GM18511 (cell line): ENCODE results near the gene C13orf42.
"Not testable (repeated sequence)": the region's sequence is repeated elsewhere in the genome, so short reads cannot be mapped to it uniquely, and the experiment has no call there.

ENCODE experiments used
- ATAC-seq: cut with Tn5 transposase; IDR thresholded peaks from one replicate; pipeline ENCODE4 v1.9.1; 2021; ENCODE audit warnings: mild to moderate bottlenecking, moderate library complexity; ENCODE audit not compliant: unreplicated experiment

The C13orf42 gene

DNA sequence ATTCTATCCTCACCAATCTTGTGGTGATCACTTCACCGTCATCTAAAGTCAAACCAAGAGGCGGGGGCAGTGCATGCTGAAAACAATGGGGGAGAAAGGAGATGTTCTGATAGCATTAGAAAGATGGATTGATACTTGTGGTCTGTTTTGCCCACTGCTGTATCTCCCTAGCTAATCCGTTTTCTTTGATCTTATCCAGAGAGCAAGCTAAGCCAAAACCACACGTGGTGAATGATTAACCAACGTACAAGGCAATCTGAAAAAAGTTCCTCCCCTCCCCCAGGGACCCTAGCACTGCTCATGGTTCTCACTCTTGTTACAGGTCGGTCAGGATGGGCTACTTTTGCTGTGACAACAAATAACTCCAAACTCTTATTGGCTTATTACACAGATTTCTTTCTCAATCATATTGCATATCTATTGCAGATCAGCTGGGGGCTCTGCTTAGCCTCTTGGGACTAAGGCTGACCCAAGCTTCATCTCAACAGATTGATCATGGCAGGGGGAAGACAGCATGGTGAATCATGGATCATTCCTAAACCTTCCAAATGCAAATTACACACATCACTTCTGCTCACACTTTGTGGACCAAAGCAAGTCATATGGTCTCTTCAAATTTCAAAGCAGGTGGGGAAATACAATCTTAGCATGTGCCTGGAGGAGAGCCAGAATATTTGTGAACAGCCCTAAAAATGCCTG is 11.9 kb upstream of the C13orf42 start:
- peak; percentile 58 for ATAC-seq

DNA sequence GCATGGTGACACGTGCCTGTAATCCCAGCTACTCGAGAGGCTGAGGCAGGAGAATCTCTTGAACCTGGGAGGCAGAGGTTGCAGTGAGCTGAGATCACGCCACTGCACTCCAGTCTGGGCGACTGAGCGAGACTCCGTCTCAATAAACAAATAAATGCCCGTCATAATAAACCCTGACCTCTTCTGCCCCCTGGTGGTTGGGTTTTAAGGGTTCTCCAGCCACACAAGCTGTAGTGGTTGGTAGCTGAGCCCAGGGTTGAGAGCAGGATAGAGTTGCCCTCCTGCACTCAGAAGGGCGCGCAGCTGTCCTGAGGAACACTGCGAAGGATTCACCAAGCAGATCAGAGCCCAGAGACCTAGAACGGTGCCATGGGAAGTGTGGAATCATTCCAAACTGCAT is 9.8 kb upstream of the C13orf42 start:
- ATAC-seq, result not testable (repeated sequence)

DNA sequence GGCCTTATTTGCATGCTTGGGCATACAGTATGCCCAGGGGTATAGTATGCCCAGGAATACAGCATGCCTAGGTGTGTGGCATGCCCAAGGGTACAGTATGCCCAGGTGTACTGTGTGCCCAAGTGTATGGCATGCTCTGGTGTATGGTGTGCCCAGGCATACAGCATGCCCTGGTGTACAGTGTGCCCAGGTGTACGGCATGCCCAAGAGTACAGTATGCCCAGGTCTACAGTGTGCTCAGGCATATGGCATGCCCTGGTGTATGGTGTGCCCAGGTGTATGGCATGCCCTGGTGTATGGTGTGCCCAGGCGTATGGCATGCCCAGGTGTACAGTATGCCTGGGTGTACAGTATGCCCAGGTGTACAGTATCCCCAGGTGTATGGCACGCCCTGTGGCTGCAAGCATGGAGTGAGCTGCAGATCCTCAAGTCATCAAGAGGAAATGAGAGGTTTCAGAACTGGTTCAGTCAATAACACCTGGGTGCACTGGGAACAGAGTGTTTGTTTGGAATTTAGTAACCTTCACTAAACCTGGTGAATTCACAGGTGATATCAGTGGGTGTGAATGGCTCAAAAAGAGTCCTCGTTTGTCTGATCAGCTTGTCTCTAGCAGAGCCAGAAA is 7.8 kb upstream of the C13orf42 start:
- no peak for ATAC-seq

DNA sequence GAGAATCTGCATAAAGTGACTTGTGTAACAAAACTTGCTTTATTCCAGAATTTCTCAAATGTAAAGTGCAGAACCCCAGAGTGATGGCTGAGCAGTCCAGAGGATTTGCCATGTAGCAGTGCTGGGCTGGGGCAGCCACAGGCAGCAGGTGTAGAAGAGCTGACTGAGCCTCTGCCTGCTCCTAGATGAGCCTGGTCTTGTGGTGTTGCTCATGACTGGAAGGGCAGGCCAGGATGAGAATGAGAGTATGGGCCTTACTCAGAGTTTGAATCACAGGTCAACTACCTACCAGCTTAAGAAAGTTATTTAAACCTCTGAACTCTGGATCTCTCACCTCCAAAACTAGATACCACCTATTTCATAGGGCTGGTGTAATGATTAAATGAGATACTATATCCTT is 2.9 kb upstream of the C13orf42 start:
- no peak for ATAC-seq

DNA sequence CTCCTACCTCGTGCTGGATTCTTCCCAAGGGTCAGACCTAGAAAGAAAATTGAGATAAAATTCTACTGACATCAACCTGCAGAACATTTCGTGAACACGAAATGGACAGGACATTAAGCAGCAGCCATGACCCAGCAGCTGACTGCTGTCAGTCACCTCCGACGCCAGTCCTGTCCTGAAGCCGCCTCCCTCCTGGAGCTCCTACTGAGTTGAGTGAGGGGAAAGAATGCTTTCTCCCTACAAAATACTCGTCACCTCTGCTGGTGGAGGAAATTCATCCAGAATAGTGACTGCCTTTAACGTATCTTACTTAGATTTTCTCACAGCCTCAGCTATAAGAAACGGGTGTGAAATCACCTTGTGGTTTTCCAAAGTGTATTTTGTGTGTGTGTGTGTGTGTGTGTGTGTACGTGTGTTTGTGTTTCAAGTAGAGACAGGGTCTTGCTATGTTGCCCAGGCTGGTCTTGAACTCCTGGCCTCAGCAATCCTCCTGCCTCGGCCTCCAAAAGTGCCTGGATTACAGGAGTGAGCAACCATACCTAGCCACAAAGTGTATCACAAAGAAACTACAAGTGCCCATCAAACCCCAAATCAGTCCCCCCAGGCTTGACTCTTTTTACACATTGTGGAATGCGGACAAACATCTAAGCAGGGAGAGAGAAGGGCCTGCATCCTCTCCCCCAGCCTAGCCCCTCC is 2.3 kb upstream of the C13orf42 start:
- no peak for ATAC-seq

DNA sequence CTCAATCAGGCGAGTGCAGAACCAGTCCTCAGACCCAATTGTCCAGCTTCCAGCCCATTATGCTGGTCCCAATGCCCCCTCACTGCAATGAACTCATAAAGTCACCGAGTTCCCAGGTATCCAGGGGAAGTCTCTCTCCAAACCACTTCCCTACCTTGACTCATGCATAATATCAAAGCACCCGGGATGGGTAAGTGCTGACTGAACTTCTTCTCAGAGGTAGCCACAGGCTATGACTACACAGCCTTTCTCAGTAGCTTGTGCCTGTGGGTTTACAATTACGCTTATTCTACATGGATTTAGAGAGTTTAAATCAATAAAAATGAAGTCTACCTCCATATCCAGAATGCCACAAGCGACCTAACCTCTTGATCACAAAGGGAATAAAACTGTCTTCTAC is 1.7 kb upstream of the C13orf42 start:
- ATAC-seq, result no peak

DNA sequence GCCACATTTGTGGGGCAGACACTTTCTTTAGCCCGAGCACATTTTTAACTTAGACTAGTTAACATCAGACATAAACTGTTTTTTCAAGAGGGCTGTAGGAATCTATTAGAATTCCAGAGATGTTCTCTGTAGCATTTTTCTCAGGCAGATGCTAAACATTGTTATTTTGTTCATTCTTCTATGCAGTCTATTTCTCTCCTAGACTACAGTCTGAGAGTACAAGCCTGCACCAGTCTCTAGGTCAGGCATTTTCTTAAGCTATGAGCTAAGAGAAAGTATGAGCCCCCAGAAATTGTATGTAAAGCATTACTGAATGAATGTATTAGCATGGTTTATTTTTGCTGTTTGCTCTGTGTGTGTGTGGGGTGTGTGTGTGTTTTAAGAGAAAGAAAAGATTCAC is 923 bp upstream of the C13orf42 start:
- ATAC-seq, result no peak

DNA sequence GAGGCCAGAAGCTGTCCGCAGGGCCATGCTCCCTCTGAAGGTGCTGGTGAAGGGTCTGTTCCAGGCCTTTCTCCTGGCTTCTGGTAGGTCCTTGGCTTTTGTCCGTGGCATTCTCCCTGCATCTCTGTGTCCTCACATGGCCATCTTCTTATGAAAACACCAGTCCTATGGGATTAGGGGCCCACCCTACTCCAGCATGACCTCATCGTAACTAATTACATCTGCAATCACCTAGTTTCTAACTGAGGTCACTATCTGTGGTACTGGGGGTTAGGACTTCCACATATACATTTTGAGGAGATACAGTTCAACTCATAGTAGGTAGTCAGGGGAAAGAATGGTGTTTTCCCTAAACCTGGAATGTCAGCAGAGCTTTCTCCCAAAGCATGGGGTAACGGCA is 3.1 kb downstream of the C13orf42 start:
- no peak for ATAC-seq

DNA sequence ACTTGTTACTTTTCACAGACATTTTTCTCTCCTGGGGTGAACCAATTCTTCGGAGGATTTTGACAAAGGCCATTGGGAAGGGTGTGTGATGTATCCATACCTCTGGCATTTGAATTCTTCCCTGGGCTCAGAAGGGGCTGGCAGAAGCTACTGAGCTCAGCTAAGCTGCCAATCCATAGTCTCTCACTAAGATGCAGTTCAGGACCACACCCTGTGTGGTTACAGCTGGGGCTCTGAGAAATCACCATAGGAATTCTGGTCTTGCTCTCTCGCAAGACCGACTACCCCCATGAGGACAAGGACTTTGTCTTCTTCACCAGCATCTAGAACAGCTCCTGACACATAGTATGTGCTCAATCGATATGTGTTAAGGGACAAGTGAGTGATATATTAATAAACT is 6.0 kb downstream of the C13orf42 start:
- no peak for ATAC-seq

DNA sequence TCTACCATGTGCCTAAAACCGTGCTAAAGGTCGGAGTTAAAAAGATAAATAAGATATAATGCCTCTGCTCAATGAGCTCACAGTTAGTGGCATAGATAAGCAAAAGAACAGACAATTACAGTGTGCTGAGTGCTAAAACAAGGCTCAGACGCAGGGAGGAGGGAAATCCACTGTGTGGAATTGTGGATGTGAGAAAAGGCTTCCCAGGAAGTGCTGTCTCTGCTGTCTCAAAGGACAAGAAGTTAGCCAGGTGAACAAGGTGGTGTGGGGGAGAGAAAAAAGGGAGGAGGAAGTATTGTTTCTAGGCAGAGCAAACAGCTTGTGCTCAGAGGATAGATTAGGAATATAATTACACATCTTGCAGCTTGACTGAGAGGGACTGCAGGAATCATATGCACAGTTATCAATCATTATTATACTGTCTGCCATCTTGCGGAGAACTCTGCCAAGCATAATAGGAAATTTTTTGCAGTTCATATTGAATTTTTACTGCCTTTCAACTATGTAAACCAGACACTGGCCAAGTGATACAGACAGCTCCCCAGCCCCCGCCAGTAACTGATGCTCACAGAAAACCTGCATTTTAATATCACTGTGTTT is 9.3 kb downstream of the C13orf42 start:
- ATAC-seq, result no peak

DNA sequence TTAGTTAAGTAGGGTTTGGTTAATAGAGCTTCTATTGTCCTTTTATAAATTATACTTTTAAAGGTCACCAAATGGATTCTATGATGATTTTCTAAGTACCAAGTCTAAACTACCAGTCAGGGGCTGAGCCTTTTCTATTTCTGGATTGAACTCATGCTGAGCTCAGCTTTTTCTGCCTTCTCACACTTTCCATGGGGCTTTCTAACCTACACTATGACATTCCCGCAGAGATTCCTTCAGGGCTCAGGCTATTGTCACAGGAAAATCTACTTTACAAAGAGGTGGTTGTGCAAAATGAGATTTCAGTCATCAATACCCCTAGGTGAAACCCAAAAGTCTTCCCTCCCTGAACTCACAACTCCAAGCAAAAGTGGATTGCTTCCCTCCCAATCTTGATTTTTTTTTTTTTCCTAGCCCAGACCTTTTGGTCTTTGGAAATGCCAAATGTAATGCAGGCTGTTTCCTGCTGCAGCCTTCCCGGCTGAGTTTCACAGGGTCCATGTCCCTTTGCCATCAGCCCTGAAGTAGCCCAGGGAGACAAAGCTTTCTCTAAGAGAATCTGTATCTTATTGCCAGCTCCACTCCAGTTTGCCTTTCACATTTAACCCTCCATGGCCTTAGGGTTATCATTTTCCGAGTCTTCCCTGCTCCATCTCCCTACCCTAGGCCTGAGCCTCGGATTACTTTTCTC is 13.6 kb downstream of the C13orf42 start:
- no peak for ATAC-seq

DNA sequence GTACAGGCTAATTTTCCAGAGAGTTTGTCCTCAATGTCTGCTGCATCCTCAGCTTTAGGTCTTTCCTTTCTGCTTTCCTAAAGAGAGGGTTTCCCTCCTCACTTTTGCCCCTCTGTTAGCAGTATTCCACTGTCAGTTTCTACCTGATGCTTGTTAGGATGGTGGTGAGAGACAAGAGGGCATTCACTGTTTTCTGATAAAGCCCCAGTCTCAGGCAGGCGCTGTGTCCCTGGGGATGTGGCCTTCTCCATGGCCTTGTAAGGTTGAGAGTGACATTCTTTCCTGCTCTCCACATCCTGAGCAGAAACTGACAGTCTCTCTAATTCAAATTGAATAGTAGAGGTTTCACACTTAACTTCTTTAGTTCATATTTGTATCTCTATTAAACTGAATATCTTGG is 14.9 kb downstream of the C13orf42 start:
- no peak for ATAC-seq

DNA sequence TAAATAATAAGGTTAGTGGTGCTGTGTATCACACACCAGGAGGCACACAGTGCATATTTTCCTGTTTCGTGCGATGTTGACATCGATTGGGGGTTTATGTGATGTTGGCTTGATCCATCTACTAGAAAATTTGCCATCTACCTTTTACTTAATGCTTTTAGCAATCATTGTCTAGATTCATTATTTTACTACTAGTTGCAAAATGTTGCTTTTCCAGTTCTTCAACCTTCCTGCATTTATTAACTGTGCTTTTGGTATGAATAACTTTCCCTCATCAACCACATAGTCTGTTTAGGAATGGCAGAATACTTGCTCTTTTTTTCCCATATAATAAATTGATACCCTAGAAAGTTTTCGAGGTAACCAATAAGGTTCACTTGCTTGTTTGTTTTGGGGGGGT is 17.5 kb downstream of the C13orf42 start:
- ATAC-seq, result no peak

DNA sequence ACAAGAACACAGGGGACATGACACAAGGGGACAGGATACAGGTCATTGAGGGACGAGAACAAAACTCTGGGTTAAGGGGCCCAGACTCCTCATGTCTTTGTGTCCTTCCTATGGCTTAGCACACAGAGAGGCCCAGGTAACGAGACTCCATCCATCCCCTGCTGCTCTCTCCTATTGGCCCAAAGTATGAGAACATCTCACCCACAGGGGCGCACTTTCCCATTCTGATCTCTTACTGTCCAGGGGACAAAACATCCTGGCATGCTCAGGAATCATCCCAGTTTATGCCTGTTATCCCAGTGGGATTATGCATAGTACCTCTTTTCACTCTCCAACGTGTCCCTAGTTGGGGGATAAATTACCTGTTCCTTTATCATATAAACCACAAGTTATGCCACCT is 19.2 kb downstream of the C13orf42 start:
- ATAC-seq, result no peak

DNA sequence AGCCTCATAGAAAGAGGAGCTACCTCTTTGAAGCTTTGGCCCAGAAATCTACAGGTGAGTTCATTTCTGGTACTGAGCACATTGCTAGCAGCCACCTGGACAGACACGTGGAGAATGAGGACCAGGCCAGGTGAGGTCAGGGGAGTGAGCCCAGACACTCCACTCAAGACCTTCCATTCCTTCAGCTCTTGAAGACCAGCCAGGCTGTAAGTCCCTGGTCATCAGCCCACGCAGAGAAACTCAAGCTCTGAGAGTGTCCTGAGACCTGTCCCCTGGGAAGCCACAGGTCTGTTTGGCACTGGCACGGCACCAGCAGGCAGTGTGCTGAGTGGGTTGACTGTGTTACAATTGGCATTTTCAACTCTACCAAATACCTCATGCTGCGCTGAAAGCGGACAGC is 27.4 kb downstream of the C13orf42 start:
- no peak for ATAC-seq

DNA sequence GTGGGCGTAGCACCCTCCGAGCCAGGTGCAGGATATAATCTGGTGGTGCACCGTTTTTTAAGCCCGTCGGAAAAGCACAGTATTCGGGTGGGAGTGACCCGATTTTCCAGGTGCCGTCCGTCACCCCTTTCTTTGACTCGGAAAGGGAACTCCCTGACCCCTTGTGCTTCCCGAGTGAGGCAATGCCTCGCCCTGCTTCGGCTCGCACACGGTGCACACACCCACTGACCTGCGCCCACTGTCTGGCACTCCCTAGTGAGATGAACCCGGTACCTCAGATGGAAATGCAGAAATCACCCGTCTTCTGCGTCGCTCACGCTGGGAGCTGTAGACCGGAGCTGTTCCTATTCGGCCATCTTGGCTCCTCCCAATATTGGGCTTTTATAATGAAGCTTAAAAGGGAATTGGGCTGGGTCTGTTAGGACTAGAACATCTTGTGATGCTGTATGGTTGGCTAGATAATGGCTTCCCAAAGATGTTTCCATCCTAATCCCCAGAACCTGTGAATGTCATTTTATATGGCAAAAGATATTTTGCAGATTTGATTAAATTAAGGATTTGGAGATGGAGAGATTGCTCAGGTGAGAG is 30.5 kb downstream of the C13orf42 start:
- ATAC-seq, result not testable (repeated sequence)

DNA sequence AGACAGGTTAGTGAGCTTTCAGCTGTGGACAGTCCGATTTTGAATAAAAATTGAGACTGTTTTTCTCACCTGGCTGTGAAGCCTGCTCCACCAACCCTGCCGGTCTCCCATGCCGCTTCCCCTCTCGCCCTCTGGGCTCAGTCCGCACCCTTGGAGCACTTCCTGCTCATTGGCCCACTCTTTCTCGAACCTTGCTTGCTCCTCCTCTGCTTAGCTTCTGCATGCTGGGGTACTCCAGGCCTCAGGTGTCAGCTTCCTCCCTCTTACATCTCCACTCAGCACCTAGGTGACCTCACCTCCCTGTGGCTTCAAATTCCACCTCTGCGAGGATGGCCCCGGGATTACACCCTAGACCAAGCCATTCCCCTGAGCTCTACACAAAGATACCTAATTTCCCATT is 39.6 kb downstream of the C13orf42 start:
- ATAC-seq, result no peak

DNA sequence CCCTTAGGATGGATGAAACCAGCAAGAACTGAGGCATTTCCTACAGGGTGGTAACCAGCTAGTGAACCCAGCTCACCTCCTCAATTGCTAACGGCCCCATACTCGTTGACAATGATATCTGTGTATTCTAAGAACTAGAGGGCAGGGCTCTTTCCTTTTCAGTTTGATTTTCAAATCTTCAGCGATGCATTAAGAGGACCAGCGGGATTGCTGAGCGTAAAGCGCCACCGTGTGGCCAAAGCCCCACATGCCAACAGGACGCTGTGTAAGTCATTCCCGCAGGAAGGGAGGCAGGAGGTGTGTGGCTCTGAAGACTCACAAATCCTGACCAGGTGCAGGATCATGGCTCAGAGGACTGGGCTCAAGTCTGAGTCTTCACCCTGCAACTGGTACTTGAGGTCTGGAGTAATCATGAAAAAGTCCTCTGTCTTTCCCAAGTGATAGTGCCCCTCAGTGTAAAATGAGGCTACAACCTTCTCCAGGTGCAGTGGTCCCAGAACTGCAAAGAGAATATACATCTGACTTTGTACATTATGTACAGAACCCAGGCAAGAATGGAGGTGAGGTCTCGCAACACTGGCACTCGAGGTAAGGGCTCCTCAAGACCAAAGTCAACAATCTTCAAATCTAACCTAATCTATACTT is 40.9 kb downstream of the C13orf42 start:
- peak; percentile 62 for ATAC-seq

DNA sequence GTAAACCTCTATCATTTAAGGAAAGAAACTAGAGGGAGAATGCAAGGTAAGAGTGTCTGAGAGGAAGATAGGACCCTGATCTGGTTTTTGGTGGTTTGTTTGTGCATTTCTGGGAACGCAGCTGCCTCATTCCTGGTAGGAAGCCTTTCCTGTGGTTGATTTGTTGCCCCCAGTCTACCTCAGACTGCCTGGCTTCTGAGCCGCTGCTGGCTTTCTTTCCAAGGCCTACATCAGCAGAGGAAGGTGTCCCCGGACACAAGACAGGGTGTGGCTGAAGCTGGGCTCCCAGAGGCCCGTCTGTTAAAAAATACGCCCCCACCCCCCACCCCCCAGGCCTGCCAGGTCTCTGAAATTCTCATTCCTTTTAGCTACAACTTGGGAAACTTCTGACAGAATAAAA is 42.6 kb downstream of the C13orf42 start:
- no peak for ATAC-seq

DNA sequence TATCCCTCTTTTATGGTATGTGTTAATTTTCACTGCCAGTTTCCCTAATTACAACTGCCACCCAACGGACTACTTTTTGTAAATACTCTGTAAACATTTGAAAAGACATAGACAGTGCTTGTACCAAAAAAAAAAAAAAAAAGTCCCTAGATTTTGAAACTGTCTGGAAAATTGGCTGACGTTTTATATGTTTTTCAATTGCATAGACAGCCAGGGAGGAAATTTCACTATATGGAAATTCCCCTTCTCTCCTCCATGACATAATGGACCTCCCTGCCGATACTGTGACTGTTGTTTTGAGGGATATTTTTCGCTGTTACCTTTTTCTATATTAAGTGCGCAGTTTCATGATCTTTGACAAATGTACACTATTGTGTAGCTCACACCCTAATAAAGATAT is 43.4 kb downstream of the C13orf42 start:
- ATAC-seq, result no peak
